MCF 10A (cell line): ENCODE measurements around the gene ACSS3. TPM values are rescaled to one million over a fixed set of nuclear protein-coding genes. Genes with fewer than 3 reads are reported as not detected.

Source experiments
- BruUV-seq: library from RNA; stranded (reverse); fragments of 400-500 nt; replicated peaks from 2 replicates; lab custom pipeline; 2021; lab: Mats Ljungman, UMichigan
- CTCF ChIA-PET: fragments of 300-600 bp; sonication (Branson Sonifier 250); formaldehyde crosslinking; extraction: SDS; loops from one replicate; lab custom pipeline; 2021; ENCODE audit warnings: antibody characterized with exemption, inconsistent platforms; lab: Yijun Ruan, JAX
- POLR2A ChIA-PET: fragments of 300-600, 350-650 bp; sonication (Branson Sonifier 250); formaldehyde crosslinking; extraction: SDS; loops from one replicate; lab custom pipeline; 2020; ENCODE audit warnings: antibody characterized with exemption, inconsistent platforms; lab: Yijun Ruan, JAX
- DNase-seq: peaks from one replicate; pipeline ENCODE4 v3.0.0-alpha.2; 2018; ENCODE audit not compliant: unreplicated experiment
- H3K27ac Mint-ChIP-seq: one replicate; pipeline ENCODE4 v1.8.0; 2022; ENCODE audit warnings: mild to moderate bottlenecking, low read depth, mixed read lengths; ENCODE audit not compliant: unreplicated experiment
- H3K27me3 Mint-ChIP-seq: one replicate; pipeline ENCODE4 v1.8.0; 2022; ENCODE audit warnings: mixed read lengths; ENCODE audit not compliant: insufficient read depth, unreplicated experiment
- H3K36me3 Mint-ChIP-seq: one replicate; pipeline ENCODE4 v1.8.0; 2022; ENCODE audit warnings: mild to moderate bottlenecking, moderate library complexity, mixed read lengths; ENCODE audit not compliant: insufficient read depth, unreplicated experiment
- H3K4me1 Mint-ChIP-seq: one replicate; pipeline ENCODE4 v1.8.0; 2022; ENCODE audit warnings: mixed read lengths; ENCODE audit not compliant: insufficient read depth, unreplicated experiment
- H3K4me3 Mint-ChIP-seq: one replicate; pipeline ENCODE4 v1.8.0; 2022; ENCODE audit warnings: mild to moderate bottlenecking, moderate library complexity, mixed read lengths; ENCODE audit not compliant: unreplicated experiment
- H3K9me3 Mint-ChIP-seq: one replicate; pipeline ENCODE4 v1.8.0; 2022; ENCODE audit warnings: mixed read lengths; ENCODE audit not compliant: unreplicated experiment
- intact Hi-C: fragments of 100-400 bp; cut with micrococcal nuclease; formaldehyde crosslinking; loops from 2 replicates; pipeline ENCODE4 v1.14.1; 2022
- total RNA-seq: library from RNA; stranded (reverse); gene quantifications from 2 replicates; pipeline ENCODE4 v1.2.3, GENCODE V29; 2022
- TF ChIP-seq, protein P1 (sequence below): fragments of 200-600 bp; IDR thresholded peaks from one replicate; pipeline ENCODE4 v1.8.0; 2022; ENCODE audit warnings: antibody characterized with exemption, mild to moderate bottlenecking; ENCODE audit not compliant: unreplicated experiment

Gene ACSS3
- total RNA-seq, 1 experiment from 2014 or later, result not detected

DNA sequence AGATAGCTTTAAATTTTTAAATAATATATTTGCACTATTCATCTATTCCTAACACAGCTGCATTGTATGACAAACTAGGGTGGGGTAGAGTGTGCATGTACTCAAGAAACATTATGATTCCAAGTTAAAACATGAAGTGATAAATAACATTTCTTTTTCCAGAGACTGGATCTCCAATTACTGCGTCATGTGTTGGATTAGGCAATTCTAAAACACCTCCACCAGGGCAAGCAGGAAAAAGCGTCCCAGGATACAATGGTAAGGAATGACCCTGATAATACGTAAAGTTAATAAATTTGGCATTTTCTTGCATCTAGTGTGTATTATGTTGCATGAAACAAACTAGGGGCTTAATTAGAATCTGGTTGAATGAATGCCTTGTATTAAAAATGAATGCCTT, 138.9 kb downstream of the ACSS3 start:
- no peak for DNase-seq
- intact Hi-C loops, result no loop called here
- BruUV-seq, result no TSS peak

DNA sequence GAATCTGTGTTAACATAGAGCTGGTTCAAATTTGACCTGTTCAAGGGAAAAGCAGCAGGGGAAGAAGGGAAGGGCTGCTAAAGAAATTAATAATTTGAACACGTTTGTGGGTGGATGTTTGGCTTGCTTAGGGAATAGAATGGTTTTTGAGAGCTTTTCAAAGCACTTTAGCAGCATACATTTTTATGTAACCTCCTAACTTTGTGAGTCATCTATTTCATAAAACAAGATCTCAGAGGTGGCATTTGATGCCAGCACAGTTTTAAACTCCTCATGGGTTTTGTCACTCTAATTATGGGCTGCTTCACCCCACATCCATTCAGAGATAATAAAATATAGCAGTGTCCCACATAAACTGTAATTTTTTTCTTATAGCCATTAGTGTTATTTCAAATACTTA, 143.8 kb downstream of the ACSS3 start:
- no peaks in the 10 kb centered on the region for H3K36me3 Mint-ChIP-seq
- peak; percentile 4 for DNase-seq
- H3K4me1 Mint-ChIP-seq, result no peaks in the 10 kb centered on the region
- H3K9me3 Mint-ChIP-seq, result no peaks in the 10 kb centered on the region
- TF ChIP-seq, protein P1, sequence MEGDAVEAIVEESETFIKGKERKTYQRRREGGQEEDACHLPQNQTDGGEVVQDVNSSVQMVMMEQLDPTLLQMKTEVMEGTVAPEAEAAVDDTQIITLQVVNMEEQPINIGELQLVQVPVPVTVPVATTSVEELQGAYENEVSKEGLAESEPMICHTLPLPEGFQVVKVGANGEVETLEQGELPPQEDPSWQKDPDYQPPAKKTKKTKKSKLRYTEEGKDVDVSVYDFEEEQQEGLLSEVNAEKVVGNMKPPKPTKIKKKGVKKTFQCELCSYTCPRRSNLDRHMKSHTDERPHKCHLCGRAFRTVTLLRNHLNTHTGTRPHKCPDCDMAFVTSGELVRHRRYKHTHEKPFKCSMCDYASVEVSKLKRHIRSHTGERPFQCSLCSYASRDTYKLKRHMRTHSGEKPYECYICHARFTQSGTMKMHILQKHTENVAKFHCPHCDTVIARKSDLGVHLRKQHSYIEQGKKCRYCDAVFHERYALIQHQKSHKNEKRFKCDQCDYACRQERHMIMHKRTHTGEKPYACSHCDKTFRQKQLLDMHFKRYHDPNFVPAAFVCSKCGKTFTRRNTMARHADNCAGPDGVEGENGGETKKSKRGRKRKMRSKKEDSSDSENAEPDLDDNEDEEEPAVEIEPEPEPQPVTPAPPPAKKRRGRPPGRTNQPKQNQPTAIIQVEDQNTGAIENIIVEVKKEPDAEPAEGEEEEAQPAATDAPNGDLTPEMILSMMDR, result no peak
- ChIA-PET CTCF (no interaction called here), POLR2A (no interaction called here)
- no peak overlapping the region for H3K27ac Mint-ChIP-seq
- H3K27me3 Mint-ChIP-seq, result peaks cover 29% of the 10 kb centered on the region
- H3K4me3 Mint-ChIP-seq, result no peak overlapping the region
- BruUV-seq, result no TSS peak
- intact Hi-C loops, result no loop called here

More for the DNA sequence above, 138.9 kb downstream of the ACSS3 start:
- TF ChIP-seq, protein P1, result no peak
- H3K36me3 Mint-ChIP-seq, result no peaks in the 10 kb centered on the region
- peaks cover 35% of the 10 kb centered on the region for H3K27me3 Mint-ChIP-seq
- ChIA-PET CTCF (interaction anchor here (0.9 kb wide), 1 partner anchor 42 kb away, joined by 4 read pairs; no protein-coding TSS in a partner anchor), POLR2A (no interaction called here)
- no peaks in the 10 kb centered on the region for H3K9me3 Mint-ChIP-seq
- H3K27ac Mint-ChIP-seq, result no peak overlapping the region
- no peak overlapping the region for H3K4me3 Mint-ChIP-seq
- no peaks in the 10 kb centered on the region for H3K4me1 Mint-ChIP-seq

- intact Hi-C loops, result no loop called here
- Mint-ChIP-seq H3K9me3 (no peaks in the 10 kb centered on the region), H3K27me3 (peaks cover 42% of the 10 kb centered on the region), H3K36me3 (no peaks in the 10 kb centered on the region), H3K27ac (no peak overlapping the region), H3K4me3 (no peak overlapping the region), H3K4me1 (no peaks in the 10 kb centered on the region)
- ChIA-PET POLR2A (interaction anchor here (0.7 kb wide), 1 partner anchor 66 kb away, joined by 3 read pairs; no protein-coding TSS in a partner anchor), CTCF (no interaction called here)
- no peak for DNase-seq
- TF ChIP-seq, protein P1, result no peak
- no TSS peak for BruUV-seq
Observed at GRCh38 chr12:81222846-81223592, 145.1 kb downstream of the ACSS3 start.

DNA sequence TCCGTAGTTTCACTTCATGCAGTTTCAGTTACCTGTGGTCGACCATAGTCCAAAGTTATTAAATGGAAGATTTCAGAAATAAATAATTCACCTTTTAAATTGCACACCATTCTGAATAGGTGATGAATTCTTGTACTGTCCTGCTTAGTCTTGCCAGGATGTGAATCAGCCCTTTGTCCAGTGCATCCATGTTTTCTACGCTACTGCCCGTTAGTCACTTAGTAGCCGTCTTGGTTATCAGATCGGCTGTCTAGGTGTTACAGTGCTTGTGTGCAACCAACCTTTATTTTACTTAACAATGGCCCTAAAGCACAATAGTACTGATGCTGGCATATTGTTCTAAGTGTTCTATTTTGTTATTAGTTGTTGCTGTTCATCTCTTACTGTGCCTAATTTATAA, 146.7 kb downstream of the ACSS3 start:
- Mint-ChIP-seq H3K27ac (no peak overlapping the region), H3K36me3 (no peaks in the 10 kb centered on the region), H3K4me3 (no peak overlapping the region), H3K4me1 (no peaks in the 10 kb centered on the region), H3K9me3 (no peaks in the 10 kb centered on the region), H3K27me3 (peaks cover 50% of the 10 kb centered on the region)
- peak; percentile 8 for DNase-seq
- CTCF ChIA-PET, result no interaction called here
- intact Hi-C loops, result no loop called here
- no TSS peak for BruUV-seq
- POLR2A ChIA-PET, result no interaction called here
- TF ChIP-seq, protein P1, result no peak
